GM23338 (cell line): ENCODE results near the gene NCAPD2. TPM values are rescaled to one million over a fixed set of nuclear protein-coding genes. Genes with fewer than 3 reads are reported as not detected.

ENCODE experiments used
- ATAC-seq: fragments of 200-7000 bp; cut with Tn5 transposase; 3 replicates; pipeline ENCODE4 v1.9.1; 2020
- DNase-seq: peaks from one replicate; pipeline ENCODE4 v3.0.0-alpha.2; 2015; ENCODE audit warnings: low spot score
- H2AFZ ChIP-seq: fragments of 200-600 bp; sonication (generic); 2 replicates; pipeline ENCODE4 v1.8.0; 2016; ENCODE audit warnings: antibody characterized with exemption, mild to moderate bottlenecking, moderate library complexity
- H3F3A ChIP-seq: fragments of 200-600 bp; sonication (generic); replicated peaks from 2 replicates; pipeline ENCODE4 v1.8.0; 2017; ENCODE audit warnings: antibody characterized with exemption, mixed run types, low read depth
- H3K27ac ChIP-seq: fragments of 200-600 bp; sonication (generic); 2 replicates; pipeline ENCODE4 v1.6.1; 2016; ENCODE audit warnings: low read depth
- H3K27me3 ChIP-seq: fragments of 200-600 bp; sonication (generic); 2 replicates; pipeline ENCODE4 v1.8.0; 2016; ENCODE audit warnings: mild to moderate bottlenecking, mixed run types, moderate library complexity; ENCODE audit not compliant: insufficient read depth
- H3K36me3 ChIP-seq: fragments of 200-600 bp; sonication (generic); 2 replicates; pipeline ENCODE4 v1.8.0; 2016; ENCODE audit warnings: mild to moderate bottlenecking; ENCODE audit not compliant: insufficient read depth
- H3K4me1 ChIP-seq: fragments of 200-600 bp; sonication (generic); 2 replicates; pipeline ENCODE4 v1.8.0; 2016; ENCODE audit warnings: mild to moderate bottlenecking, moderate library complexity; ENCODE audit not compliant: insufficient read depth
- H3K4me2 ChIP-seq: fragments of 200-600 bp; sonication (generic); 2 replicates; pipeline ENCODE4 v1.7.1; 2017; ENCODE audit warnings: mixed run types
- H3K4me3 ChIP-seq: fragments of 200-600 bp; sonication (generic); 2 replicates; pipeline ENCODE4 v1.6.1; 2016; ENCODE audit warnings: mixed run types
- H3K79me2 ChIP-seq: fragments of 200-600 bp; sonication (generic); replicated peaks from 2 replicates; pipeline ENCODE4 v1.8.0; 2017; ENCODE audit warnings: mild to moderate bottlenecking; ENCODE audit not compliant: insufficient read depth
- H3K9me2 ChIP-seq: fragments of 200-600 bp; sonication (generic); 2 replicates; pipeline ENCODE4 v1.8.0; 2017; ENCODE audit not compliant: insufficient read depth
- H4K20me1 ChIP-seq: fragments of 200-600 bp; sonication (generic); replicated peaks from 2 replicates; pipeline ENCODE4 v1.8.0; 2017; ENCODE audit warnings: mild to moderate bottlenecking; ENCODE audit not compliant: insufficient read depth
- H3K27ac Mint-ChIP-seq: 2 replicates; pipeline ENCODE4 v1.8.0; 2020; ENCODE audit warnings: inconsistent platforms, mild to moderate bottlenecking, moderate library complexity, mixed read lengths
- H3K27me3 Mint-ChIP-seq: 3 replicates; pipeline ENCODE4 v1.8.0; 2022; ENCODE audit warnings: low read depth, mild to moderate bottlenecking, moderate library complexity, mixed read lengths, inconsistent platforms; ENCODE audit not compliant: insufficient read depth, poor library complexity
- H3K36me3 Mint-ChIP-seq: 3 replicates; pipeline ENCODE4 v1.8.0; 2021; ENCODE audit warnings: low read depth, mild to moderate bottlenecking, inconsistent platforms, moderate library complexity, mixed read lengths
- H3K4me1 Mint-ChIP-seq: 3 replicates; pipeline ENCODE4 v1.8.0; 2020; ENCODE audit warnings: mild to moderate bottlenecking, inconsistent platforms, mixed read lengths
- H3K4me3 Mint-ChIP-seq: 3 replicates; pipeline ENCODE4 v1.8.0; 2021; ENCODE audit warnings: moderate library complexity, mild to moderate bottlenecking, inconsistent platforms, mixed read lengths
- H3K9me3 Mint-ChIP-seq: 3 replicates; pipeline ENCODE4 v1.8.0; 2020; ENCODE audit warnings: moderate library complexity, mild to moderate bottlenecking, inconsistent platforms, mixed read lengths
- CREB1 ChIP-seq: fragments of 250-450 bp; sonication (Bioruptor Pico); IDR thresholded peaks from 2 replicates; pipeline ENCODE4 v1.5.0; 2020; ENCODE audit warnings: low read depth, mild to moderate bottlenecking, moderate library complexity
- EZH2 ChIP-seq: fragments of 200-600 bp; sonication (generic); IDR thresholded peaks from one replicate; pipeline ENCODE4 v1.8.0; 2017; ENCODE audit warnings: antibody characterized with exemption, mild to moderate bottlenecking, low read depth; ENCODE audit not compliant: unreplicated experiment
- POLR2AphosphoS5 ChIP-seq: IDR thresholded peaks from 2 replicates; pipeline ENCODE4 v1.6.1; 2016; ENCODE audit warnings: antibody characterized with exemption, low read depth
- STAT1 ChIP-seq: IDR thresholded peaks from one replicate; pipeline ENCODE4 v1.6.1; 2016; ENCODE audit warnings: antibody characterized with exemption; ENCODE audit not compliant: unreplicated experiment
- long read RNA-seq: library from polyadenylated mRNA; unstranded; transcript quantifications from one replicate; pipeline ENCODE4 v2.0.0, GENCODE V29; 2020; ENCODE audit not compliant: unreplicated experiment
- polyA plus RNA-seq: library from polyadenylated mRNA; unstranded; fragments of >200 nt; fragmentation: Nextera tagmentation; extraction: Ambion mirVana; gene quantifications from 2 replicates; pipeline ENCODE4 v1.2.1, GENCODE V29; 2016
- total RNA-seq: library from RNA; depleted of rRNA; stranded (reverse); fragments of >200 nt; shearing (Covaris generic); gene quantifications from 2 replicates; pipeline ENCODE4 v1.2.3, GENCODE V29; 2014; rRNA removed
- TF ChIP-seq, protein P1 (sequence below), 2 experiments: fragments of 200-600 bp in 1 of 2; sonication (generic) in 1 of 2; conservative IDR thresholded peaks; 2 replicates each; pipeline versions ENCODE4 v1.5.1 to v1.6.1; 2016 to 2017; ENCODE audit warnings: antibody characterized with exemption in 2 of 2, low read depth in 2 of 2, mild to moderate bottlenecking in 2 of 2, moderate library complexity in 1 of 2

NCAPD2 gene, protein sequence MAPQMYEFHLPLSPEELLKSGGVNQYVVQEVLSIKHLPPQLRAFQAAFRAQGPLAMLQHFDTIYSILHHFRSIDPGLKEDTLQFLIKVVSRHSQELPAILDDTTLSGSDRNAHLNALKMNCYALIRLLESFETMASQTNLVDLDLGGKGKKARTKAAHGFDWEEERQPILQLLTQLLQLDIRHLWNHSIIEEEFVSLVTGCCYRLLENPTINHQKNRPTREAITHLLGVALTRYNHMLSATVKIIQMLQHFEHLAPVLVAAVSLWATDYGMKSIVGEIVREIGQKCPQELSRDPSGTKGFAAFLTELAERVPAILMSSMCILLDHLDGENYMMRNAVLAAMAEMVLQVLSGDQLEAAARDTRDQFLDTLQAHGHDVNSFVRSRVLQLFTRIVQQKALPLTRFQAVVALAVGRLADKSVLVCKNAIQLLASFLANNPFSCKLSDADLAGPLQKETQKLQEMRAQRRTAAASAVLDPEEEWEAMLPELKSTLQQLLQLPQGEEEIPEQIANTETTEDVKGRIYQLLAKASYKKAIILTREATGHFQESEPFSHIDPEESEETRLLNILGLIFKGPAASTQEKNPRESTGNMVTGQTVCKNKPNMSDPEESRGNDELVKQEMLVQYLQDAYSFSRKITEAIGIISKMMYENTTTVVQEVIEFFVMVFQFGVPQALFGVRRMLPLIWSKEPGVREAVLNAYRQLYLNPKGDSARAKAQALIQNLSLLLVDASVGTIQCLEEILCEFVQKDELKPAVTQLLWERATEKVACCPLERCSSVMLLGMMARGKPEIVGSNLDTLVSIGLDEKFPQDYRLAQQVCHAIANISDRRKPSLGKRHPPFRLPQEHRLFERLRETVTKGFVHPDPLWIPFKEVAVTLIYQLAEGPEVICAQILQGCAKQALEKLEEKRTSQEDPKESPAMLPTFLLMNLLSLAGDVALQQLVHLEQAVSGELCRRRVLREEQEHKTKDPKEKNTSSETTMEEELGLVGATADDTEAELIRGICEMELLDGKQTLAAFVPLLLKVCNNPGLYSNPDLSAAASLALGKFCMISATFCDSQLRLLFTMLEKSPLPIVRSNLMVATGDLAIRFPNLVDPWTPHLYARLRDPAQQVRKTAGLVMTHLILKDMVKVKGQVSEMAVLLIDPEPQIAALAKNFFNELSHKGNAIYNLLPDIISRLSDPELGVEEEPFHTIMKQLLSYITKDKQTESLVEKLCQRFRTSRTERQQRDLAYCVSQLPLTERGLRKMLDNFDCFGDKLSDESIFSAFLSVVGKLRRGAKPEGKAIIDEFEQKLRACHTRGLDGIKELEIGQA (N-terminal part only)
- total RNA-seq, result 217 and 389 TPM in 2 replicates
- polyA plus RNA-seq, result 32.7 and 34.2 TPM in 2 replicates
- long read RNA-seq, full-length matches to known transcripts, result 1 of 10 reads
- long read RNA-seq, partial matches to known transcripts, result 8 of 10 reads
- long read RNA-seq, other reads (novel, unspliced or antisense), result 1 of 10 reads

DNA sequence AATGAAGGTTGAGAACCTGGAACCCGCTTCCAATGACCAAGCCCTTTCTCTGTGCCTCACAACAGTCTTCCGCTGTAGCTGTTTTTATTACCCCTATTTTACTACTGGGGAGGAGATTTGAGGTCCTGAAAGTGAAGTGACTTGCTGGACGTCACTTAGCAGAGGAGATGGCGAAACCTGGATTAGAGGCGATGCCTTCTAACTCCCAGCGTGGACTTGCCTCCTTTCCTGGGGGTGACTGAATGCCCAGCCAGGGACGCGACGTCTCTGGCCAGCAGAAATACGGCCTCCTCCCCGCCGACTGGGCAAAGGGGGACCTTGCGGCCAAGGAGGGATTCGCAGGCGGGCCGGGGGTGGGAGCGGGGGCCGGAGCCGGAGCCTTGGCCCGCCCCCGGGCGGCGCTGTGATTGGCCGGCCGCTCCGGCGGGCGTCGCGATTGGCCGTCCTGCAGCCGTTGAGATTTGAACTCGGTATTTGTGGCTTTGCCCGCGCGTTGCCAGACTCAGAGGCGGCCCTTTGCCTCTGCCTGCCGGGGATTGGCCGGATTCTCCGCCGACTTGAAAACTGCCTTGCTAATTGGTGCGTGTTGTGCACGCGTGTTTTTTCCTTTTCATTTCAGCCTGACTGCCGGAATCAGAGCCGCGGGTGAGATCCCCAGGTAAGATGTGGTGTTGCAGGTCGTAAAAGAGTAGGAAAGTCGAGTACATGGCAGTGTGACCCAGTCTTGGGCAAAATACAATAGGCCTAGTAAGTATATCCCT is at the start of gene NCAPD2:
TSS of gene NCAPD2 (plus strand) at position 606 of the 761 bp plus-strand sequence. CDS start 997 bp downstream, outside the sequence.
- peak; percentile 92 for ATAC-seq
- peaks cover 4% of the 10 kb centered on the region for H3K27me3 Mint-ChIP-seq
- Histone ChIP-seq H4K20me1 (peaks cover 14% of the 10 kb centered on the region), H3K9me2 (no peaks in the 10 kb centered on the region), H3F3A (peaks cover 8% of the 10 kb centered on the region; the same call in 1 of the 2 replicates), H3K4me2 (peak within 1 kb of the TSS; percentile 88), H3K27me3 (no peaks in the 10 kb centered on the region), H3K36me3 (peaks cover 26% of the 10 kb centered on the region), H3K79me2 (peaks cover 56% of the 10 kb centered on the region), H3K4me1 (peaks cover 27% of the 10 kb centered on the region), H2AFZ (peak within 1 kb of the TSS; percentile 39; the same call in 1 of the 2 replicates), H3K27ac (peak within 1 kb of the TSS; percentile 99), H3K4me3 (peak within 1 kb of the TSS; percentile 70)
- peak within 1 kb of the TSS; percentile 97 for H3K4me3 Mint-ChIP-seq
- H3K27ac Mint-ChIP-seq, result peak within 1 kb of the TSS; percentile 98
- peak; percentile 97 for DNase-seq
- no peaks in the 10 kb centered on the region for H3K9me3 Mint-ChIP-seq
- H3K4me1 Mint-ChIP-seq, result peaks cover 13% of the 10 kb centered on the region; the same call in 2 of the 3 replicates
- H3K36me3 Mint-ChIP-seq, result peaks cover 48% of the 10 kb centered on the region
- TF ChIP-seq, protein P1, sequence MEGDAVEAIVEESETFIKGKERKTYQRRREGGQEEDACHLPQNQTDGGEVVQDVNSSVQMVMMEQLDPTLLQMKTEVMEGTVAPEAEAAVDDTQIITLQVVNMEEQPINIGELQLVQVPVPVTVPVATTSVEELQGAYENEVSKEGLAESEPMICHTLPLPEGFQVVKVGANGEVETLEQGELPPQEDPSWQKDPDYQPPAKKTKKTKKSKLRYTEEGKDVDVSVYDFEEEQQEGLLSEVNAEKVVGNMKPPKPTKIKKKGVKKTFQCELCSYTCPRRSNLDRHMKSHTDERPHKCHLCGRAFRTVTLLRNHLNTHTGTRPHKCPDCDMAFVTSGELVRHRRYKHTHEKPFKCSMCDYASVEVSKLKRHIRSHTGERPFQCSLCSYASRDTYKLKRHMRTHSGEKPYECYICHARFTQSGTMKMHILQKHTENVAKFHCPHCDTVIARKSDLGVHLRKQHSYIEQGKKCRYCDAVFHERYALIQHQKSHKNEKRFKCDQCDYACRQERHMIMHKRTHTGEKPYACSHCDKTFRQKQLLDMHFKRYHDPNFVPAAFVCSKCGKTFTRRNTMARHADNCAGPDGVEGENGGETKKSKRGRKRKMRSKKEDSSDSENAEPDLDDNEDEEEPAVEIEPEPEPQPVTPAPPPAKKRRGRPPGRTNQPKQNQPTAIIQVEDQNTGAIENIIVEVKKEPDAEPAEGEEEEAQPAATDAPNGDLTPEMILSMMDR (conservative IDR thresholded peaks at IDR 0.05; ENCODE audit: low read depth in 2 of 2), result peak in 1 of 2 experiments; percentile 27; a peak in 2 of 4 replicates
- TF ChIP-seq CREB1 (CRISPR knock-in tag) (no peak; the same call in 1 of the 2 replicates), POLR2AphosphoS5 (peak; percentile 81), STAT1 (no peak), EZH2 (no peak)
